CD4-positive, CD25-positive, alpha-beta regulatory T cell (primary cell): ENCODE data around the gene DDX42. TPM values are rescaled to one million over a fixed set of nuclear protein-coding genes. Genes with fewer than 3 reads are reported as not detected.

ENCODE experiments used
- ATAC-seq, 2 donors: fragments of 150-1000 bp; cut with Tn5 transposase; one replicate each; pipeline ENCODE4 v1.10.0; 2021; ENCODE audit warnings: low read depth in 2 of 2, moderate number of reproducible peaks in 2 of 2, moderate library complexity in 1 of 2
- DNase-seq, 3 donors: peaks; one replicate each; pipeline versions ENCODE4 v3.0.0 to v3.0.0-alpha.2; 2012 to 2022; ENCODE audit warnings: mixed read lengths in 1 of 3
- H3K27ac ChIP-seq: one replicate; pipeline ENCODE4 v1.7.0; 2013; ENCODE audit warnings: mild to moderate bottlenecking, low read length; ENCODE audit not compliant: insufficient read depth, poor library complexity, severe bottlenecking
- H3K27me3 ChIP-seq: one replicate; pipeline ENCODE4 v1.7.0; 2013; ENCODE audit warnings: low read length; ENCODE audit not compliant: control insufficient read depth, insufficient read depth
- H3K36me3 ChIP-seq: one replicate; pipeline ENCODE4 v1.7.0; 2013; ENCODE audit warnings: mild to moderate bottlenecking, low read length, moderate library complexity; ENCODE audit not compliant: control insufficient read depth, insufficient read depth
- H3K4me1 ChIP-seq: 2 replicates; pipeline ENCODE4 v1.7.0; 2013; ENCODE audit warnings: mild to moderate bottlenecking, low read length; ENCODE audit not compliant: insufficient read depth, control insufficient read depth, poor library complexity, severe bottlenecking
- H3K4me3 ChIP-seq: one replicate; pipeline ENCODE4 v1.7.0; 2013; ENCODE audit warnings: low read depth, mild to moderate bottlenecking, low read length, moderate library complexity
- H3K9me3 ChIP-seq, 2 experiments: 1 replicate in 1 of 2; 2 replicates in 1 of 2; pipeline ENCODE4 v1.7.0; 2013; ENCODE audit warnings: low read length in 2 of 2, mild to moderate bottlenecking in 1 of 2, moderate library complexity in 1 of 2; ENCODE audit not compliant: control insufficient read depth in 2 of 2
- H3K27ac Mint-ChIP-seq, 3 donors: one replicate each; pipeline ENCODE4 v1.8.0; 2020 to 2022; ENCODE audit warnings: mild to moderate bottlenecking in 3 of 3, mixed read lengths in 3 of 3, moderate library complexity in 2 of 3
- H3K27me3 Mint-ChIP-seq: one replicate; pipeline ENCODE4 v1.8.0; 2022; ENCODE audit warnings: mild to moderate bottlenecking, mixed read lengths
- H3K36me3 Mint-ChIP-seq: one replicate; pipeline ENCODE4 v1.8.0; 2020; ENCODE audit warnings: mixed read lengths
- H3K4me1 Mint-ChIP-seq, 4 donors: one replicate each; pipeline ENCODE4 v1.8.0; 2020 to 2022; ENCODE audit warnings: mixed read lengths in 4 of 4, mild to moderate bottlenecking in 1 of 4
- H3K4me3 Mint-ChIP-seq, 4 donors: one replicate each; pipeline ENCODE4 v1.8.0; 2020 to 2022; ENCODE audit warnings: mild to moderate bottlenecking in 4 of 4, mixed read lengths in 4 of 4, moderate library complexity in 3 of 4
- H3K9me3 Mint-ChIP-seq, 7 donors: one replicate each; pipeline ENCODE4 v1.8.0; 2020 to 2022; ENCODE audit warnings: mixed read lengths in 7 of 7, mild to moderate bottlenecking in 3 of 7, moderate library complexity in 2 of 7
- polyA plus RNA-seq, 4 donors: library from polyadenylated mRNA; unstranded; fragments of 300-500 nt; fragmentation: Illumina TruSeq; gene quantifications; one replicate each; pipeline ENCODE4 v1.2.3, GENCODE V29; 2021
- total RNA-seq: library from RNA; stranded (reverse); gene quantifications from one replicate; pipeline ENCODE4 v1.2.3, GENCODE V29; 2022

Gene DDX42
- total and polyA plus RNA-seq, 5 donors from 2014 or later: 8.2 to 94.3 (median 14.6) TPM

DNA sequence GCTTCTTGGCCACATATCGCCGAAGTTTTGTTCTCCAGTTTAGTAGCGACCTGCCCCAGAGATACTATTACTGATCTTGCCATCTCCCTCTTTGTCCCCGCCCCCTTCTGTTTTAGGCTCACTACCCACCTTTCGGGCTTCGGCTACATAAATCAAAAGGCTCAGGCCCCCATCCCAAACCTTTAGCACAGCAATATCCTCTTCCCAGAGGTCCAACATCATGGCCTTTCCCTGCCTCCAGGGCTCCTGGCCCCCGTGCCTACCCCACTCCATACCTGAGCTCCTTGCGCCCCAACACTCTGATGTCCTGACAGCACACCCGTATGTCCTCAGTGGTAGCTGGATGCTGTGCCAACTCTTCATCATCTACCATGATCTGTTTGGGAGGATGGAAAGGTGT is 50.4 kb downstream of the DDX42 start:
- Mint-ChIP-seq H3K27me3 (no peaks in the 10 kb centered on the region), H3K9me3 (no peaks in the 10 kb centered on the region), H3K36me3 (peaks cover 52% of the 10 kb centered on the region), H3K27ac (peak overlapping the region in 2 of 3 donors; percentile 78 to 79), H3K4me1 (peaks cover 6 to 59% (median 33%) of the 10 kb centered on the region in 4 donors), H3K4me3 (peak overlapping the region in 2 of 4 donors; percentile 52 to 65)
- H3K27me3 ChIP-seq: no peaks in the 10 kb centered on the region
- H3K9me3 ChIP-seq: no peaks in the 10 kb centered on the region
- H3K4me3 ChIP-seq: no peak overlapping the region
- H3K4me1 ChIP-seq: peaks cover 32% of the 10 kb centered on the region
- no peak overlapping the region for H3K27ac ChIP-seq
- ATAC-seq: no peak
- no peak for DNase-seq
- peaks cover 61% of the 10 kb centered on the region for H3K36me3 ChIP-seq

DNA sequence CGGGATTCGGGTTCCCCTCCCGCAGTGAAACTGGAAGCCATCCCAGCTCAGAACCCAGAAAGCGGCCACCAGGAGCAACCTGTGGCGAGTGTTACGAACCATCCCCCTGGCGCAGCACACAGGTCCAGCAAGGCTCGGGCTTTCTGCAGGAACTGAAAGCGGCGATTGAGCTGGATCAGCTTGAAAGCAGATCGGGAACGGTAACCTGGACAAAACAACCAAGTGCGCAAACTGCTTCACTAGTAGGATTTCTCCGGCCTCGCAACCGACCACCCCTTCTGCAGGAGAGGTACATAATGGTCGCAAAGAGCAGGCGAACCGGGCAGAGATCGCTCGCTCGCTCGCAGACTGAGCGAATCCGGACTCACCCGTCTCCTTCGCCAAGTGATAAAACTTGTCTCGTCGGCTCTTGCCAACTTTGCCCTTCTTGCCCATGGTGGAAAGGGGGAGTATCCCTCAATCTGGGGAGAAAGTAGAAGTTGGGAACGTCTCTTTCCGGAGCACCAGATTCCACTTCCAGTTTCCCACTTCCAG is 52.6 kb downstream of the DDX42 start:
- Histone ChIP-seq H3K4me1 (peaks cover 53% of the 10 kb centered on the region), H3K27ac (peak overlapping the region; percentile 92)

DNA sequence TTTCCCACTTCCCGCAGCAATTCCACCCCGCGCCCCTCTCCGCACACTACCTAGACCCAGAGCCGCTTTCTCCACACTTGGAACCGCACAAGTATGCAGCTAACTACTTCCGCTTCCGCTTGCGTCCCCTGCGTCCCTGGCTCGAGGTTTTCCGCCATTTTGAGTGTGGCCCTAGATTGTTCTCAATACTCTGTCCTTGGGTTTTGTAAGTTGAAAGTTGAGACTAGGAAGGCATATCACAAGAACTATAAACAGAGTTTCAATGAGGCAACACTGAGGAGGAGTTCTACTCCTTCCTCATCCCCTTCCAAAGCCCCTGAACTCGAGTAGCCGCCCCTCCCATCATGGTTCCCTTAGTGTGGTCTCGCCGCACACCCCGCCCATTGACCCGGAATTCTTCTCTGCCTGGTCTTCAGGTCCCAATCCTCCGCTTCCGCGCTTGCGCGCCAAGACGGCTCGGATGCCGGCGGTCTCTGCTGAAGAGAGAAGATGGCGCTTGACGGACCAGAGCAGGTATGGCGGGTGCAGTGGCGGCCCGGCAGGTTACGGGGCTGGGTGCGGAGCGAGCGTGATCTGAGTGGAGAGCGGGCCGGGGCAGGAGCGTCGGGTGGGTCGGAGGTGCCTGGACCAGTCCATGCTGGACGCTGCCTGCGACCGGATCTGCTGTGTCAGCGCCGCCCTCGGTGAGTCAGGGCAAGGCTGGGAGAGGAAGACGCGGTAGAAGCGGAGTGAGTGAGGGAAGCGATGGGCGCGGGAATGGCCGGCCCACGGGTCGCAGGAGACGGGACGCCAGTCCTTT is 53.2 kb downstream of the DDX42 start, which contains the start of the genes FTSJ3 and PSMC5:
Gene FTSJ3, minus strand, starts transcription at position 662 of the 799 bp plus-strand sequence. CDS start 761 bp downstream, outside the sequence.
Gene PSMC5, plus strand, starts transcription at position 430 of the 799 bp plus-strand sequence. Its CDS starts 60 bp downstream, at position 490.
- DNase-seq: peak; percentile 95 to 97 (median 97)
- Histone ChIP-seq H3K4me3 (peak within 1 kb of the TSS; percentile 92), H3K27ac (peak within 1 kb of the TSS; percentile 92), H3K27me3 (no peaks in the 10 kb centered on the region), H3K9me3 (no peaks in the 10 kb centered on the region), H3K4me1 (peaks cover 59% of the 10 kb centered on the region), H3K36me3 (peaks cover 62% of the 10 kb centered on the region)
- H3K4me1 Mint-ChIP-seq: peaks cover 6 to 82% (median 49%) of the 10 kb centered on the region in 4 donors
- peaks cover 0 to 3% (median 0%) of the 10 kb centered on the region in 7 donors for H3K9me3 Mint-ChIP-seq
- H3K27ac Mint-ChIP-seq: peak within 1 kb of the TSS; percentile 97 to 100 (median 99)
- H3K4me3 Mint-ChIP-seq: peak within 1 kb of the TSS; percentile 92 to 99 (median 96)
- H3K36me3 Mint-ChIP-seq: peaks cover 65% of the 10 kb centered on the region
- no peaks in the 10 kb centered on the region for H3K27me3 Mint-ChIP-seq
- peak; percentile 93 to 94 for ATAC-seq

More for the DNA sequence above, 52.6 kb downstream of the DDX42 start:
- Histone ChIP-seq H3K4me3 (peak overlapping the region; percentile 92), H3K9me3 (no peaks in the 10 kb centered on the region), H3K36me3 (peaks cover 62% of the 10 kb centered on the region), H3K27me3 (no peaks in the 10 kb centered on the region)
- peak overlapping the region; percentile 97 to 100 (median 99) for H3K27ac Mint-ChIP-seq
- H3K4me1 Mint-ChIP-seq: peaks cover 6 to 79% (median 49%) of the 10 kb centered on the region in 4 donors
- H3K4me3 Mint-ChIP-seq: peak overlapping the region; percentile 92 to 99 (median 96)
- H3K9me3 Mint-ChIP-seq: peaks cover 0 to 3% (median 0%) of the 10 kb centered on the region in 7 donors
- ATAC-seq (peak in 1 of 2 donors; percentile 3), DNase-seq (no peak)
- H3K36me3 Mint-ChIP-seq: peaks cover 65% of the 10 kb centered on the region
- no peaks in the 10 kb centered on the region for H3K27me3 Mint-ChIP-seq

DNA sequence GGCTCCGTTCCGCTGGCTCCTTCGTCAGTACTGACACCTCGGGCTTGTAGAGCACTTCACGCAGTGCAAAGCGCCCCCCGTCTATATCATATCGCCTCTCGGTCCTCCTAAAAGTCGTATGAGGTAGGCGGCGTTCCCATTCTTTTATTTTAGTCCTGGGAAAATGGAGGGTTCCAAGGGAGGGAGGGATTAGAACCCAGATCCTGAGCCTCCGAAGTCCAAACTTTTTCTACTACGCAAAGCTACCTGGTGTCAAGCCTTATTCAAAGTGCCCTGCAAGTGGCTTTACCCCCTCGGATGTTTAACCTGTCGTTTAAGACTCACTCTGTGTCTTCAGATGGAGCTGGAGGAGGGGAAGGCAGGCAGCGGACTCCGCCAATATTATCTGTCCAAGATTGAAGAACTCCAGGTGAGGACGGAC is 53.8 kb downstream of the DDX42 start:
- Mint-ChIP-seq H3K4me1 (peaks cover 6 to 84% (median 50%) of the 10 kb centered on the region in 4 donors), H3K4me3 (peak overlapping the region; percentile 92 to 99 (median 96)), H3K9me3 (peaks cover 0 to 3% (median 0%) of the 10 kb centered on the region in 7 donors), H3K27ac (peak overlapping the region; percentile 97 to 100 (median 99)), H3K27me3 (no peaks in the 10 kb centered on the region), H3K36me3 (peaks cover 68% of the 10 kb centered on the region)
- Histone ChIP-seq H3K4me1 (peaks cover 64% of the 10 kb centered on the region), H3K9me3 (no peaks in the 10 kb centered on the region), H3K27me3 (no peaks in the 10 kb centered on the region), H3K36me3 (peaks cover 62% of the 10 kb centered on the region), H3K27ac (peak overlapping the region; percentile 92), H3K4me3 (peak overlapping the region; percentile 92)
- no peak for DNase-seq
- ATAC-seq: no peak

DNA sequence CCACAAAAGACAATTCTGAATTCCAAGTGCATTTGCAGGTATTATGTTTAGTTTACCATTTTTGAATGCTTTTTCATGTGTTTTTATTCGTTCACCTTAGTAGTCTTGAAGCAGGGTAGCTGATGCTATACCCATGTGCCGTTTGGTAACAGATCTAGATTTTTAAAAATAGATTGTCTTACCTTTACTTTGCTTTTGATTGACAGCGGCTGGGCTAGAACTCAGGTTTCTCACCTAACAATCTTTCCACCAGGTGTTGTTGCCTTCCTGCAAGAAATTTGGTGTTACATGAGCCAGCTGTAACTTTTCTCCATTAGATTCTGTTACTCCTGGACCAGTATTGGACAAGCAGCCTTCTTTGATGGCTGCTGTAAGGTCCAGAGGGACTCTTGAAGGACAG is 55.0 kb downstream of the DDX42 start:
- Histone ChIP-seq H3K36me3 (peaks cover 65% of the 10 kb centered on the region), H3K27me3 (no peaks in the 10 kb centered on the region), H3K4me3 (peak overlapping the region; percentile 92), H3K4me1 (peaks cover 64% of the 10 kb centered on the region), H3K27ac (no peak overlapping the region), H3K9me3 (no peaks in the 10 kb centered on the region)
- Mint-ChIP-seq H3K36me3 (peaks cover 60% of the 10 kb centered on the region), H3K9me3 (peaks cover 0 to 3% (median 0%) of the 10 kb centered on the region in 7 donors), H3K27ac (peak overlapping the region; percentile 31 to 54 (median 43)), H3K27me3 (no peaks in the 10 kb centered on the region), H3K4me1 (peaks cover 6 to 88% (median 49%) of the 10 kb centered on the region in 4 donors), H3K4me3 (peak overlapping the region; percentile 92 to 99 (median 96))
- DNase-seq (no peak), ATAC-seq (no peak)

DNA sequence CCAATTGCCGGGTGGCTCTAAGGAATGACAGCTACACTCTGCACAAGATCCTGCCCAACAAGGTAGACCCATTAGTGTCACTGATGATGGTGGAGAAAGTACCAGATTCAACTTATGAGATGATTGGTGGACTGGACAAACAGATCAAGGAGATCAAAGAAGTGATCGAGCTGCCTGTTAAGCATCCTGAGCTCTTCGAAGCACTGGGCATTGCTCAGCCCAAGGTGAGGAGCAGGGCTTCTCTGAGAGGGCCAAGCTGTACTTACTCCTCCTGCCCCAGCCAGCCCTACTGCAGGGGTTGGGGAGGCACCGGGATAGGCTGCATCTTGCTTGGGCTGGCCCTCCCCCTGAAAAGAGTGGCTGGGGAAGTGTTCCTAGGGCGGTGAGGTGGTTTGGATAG is 56.3 kb downstream of the DDX42 start:
- Histone ChIP-seq H3K36me3 (peaks cover 63% of the 10 kb centered on the region), H3K4me3 (no peak overlapping the region), H3K9me3 (no peaks in the 10 kb centered on the region), H3K4me1 (peaks cover 71% of the 10 kb centered on the region), H3K27me3 (no peaks in the 10 kb centered on the region), H3K27ac (no peak overlapping the region)
- Mint-ChIP-seq H3K27me3 (no peaks in the 10 kb centered on the region), H3K27ac (peak overlapping the region; percentile 80 to 84 (median 80)), H3K9me3 (peaks cover 0 to 3% (median 0%) of the 10 kb centered on the region in 7 donors), H3K36me3 (peaks cover 52% of the 10 kb centered on the region), H3K4me3 (peak overlapping the region; percentile 29 to 95 (median 70)), H3K4me1 (peaks cover 10 to 87% (median 52%) of the 10 kb centered on the region in 4 donors)
- DNase-seq (no peak), ATAC-seq (no peak)

DNA sequence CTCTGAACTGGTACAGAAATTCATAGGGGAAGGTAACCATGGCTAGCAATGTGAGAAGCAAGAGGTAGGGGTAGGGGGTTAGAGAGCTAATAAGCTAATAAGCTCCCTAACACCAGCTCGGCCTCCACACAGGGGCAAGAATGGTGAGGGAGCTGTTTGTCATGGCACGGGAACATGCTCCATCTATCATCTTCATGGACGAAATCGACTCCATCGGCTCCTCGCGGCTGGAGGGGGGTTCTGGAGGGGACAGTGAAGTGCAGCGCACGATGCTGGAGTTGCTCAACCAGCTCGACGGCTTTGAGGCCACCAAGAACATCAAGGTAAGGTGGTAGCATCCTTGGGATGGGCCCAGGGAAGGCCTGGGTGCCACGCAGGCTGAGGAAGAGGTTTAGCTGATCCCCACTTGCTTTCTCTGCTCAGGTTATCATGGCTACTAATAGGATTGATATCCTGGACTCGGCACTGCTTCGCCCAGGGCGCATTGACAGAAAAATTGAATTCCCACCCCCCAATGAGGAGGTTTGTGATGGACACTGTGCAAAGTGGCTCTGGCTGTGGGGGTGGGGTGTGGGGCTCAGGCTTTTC is 57.0 kb downstream of the DDX42 start:
- Mint-ChIP-seq H3K36me3 (peaks cover 48% of the 10 kb centered on the region), H3K27ac (peak overlapping the region; percentile 80 to 96 (median 84)), H3K4me1 (peaks cover 10 to 86% (median 51%) of the 10 kb centered on the region in 4 donors), H3K27me3 (no peaks in the 10 kb centered on the region), H3K4me3 (peak overlapping the region; percentile 29 to 95 (median 68)), H3K9me3 (peaks cover 0 to 3% (median 0%) of the 10 kb centered on the region in 7 donors)
- no peak overlapping the region for H3K27ac ChIP-seq
- no peak for DNase-seq
- no peak for ATAC-seq
- H3K36me3 ChIP-seq: peaks cover 64% of the 10 kb centered on the region
- no peaks in the 10 kb centered on the region for H3K9me3 ChIP-seq
- no peaks in the 10 kb centered on the region for H3K27me3 ChIP-seq
- no peak overlapping the region for H3K4me3 ChIP-seq
- peaks cover 66% of the 10 kb centered on the region for H3K4me1 ChIP-seq
